Sigmoid colon (tissue), 3 donors: ENCODE data around the gene SDC4.

Experiments used
- CTCF ChIP-seq, 4 experiments: fragments of 450-650 bp in 3 of 4; fragments of 200-600 bp in 1 of 4; IDR thresholded peaks; one replicate each; pipeline ENCODE4 v1.5.1; 2016 to 2019; ENCODE audit warnings: antibody characterized with exemption in 4 of 4, mild to moderate bottlenecking in 3 of 4, moderate library complexity in 2 of 4
- POLR2A ChIP-seq, 2 donors: fragments of 450-650 bp; IDR thresholded peaks; one replicate each; pipeline ENCODE4 v1.6.1; 2016; ENCODE audit warnings: antibody characterized with exemption in 2 of 2, mild to moderate bottlenecking in 2 of 2, moderate library complexity in 2 of 2

GRCh38 chr20:45303586-45304463 lies 44.4 kb downstream of the SDC4 start:
- TF ChIP-seq CTCF (IDR thresholded peaks at IDR 0.05): no peak
- TF ChIP-seq POLR2A (IDR thresholded peaks at IDR 0.05): no peak
